G401 (cell line): ENCODE data around the gene PDE8B. TPM values are rescaled to one million over a fixed set of nuclear protein-coding genes. Genes with fewer than 3 reads are reported as not detected.

Experiments used
- DNase-seq: peaks from one replicate; pipeline ENCODE4 v3.0.0-alpha.2; 2015; ENCODE audit warnings: low spot score
- in situ Hi-C: cut with HindIII; loops from 2 replicates; pipeline ENCODE4 v1.10.0; 2016; ENCODE audit warnings: low sequenced_read_pairs, mixed read lengths
- total RNA-seq: library from RNA; depleted of rRNA; stranded (reverse); fragments of >200 nt; shearing (Covaris generic); gene quantifications from 2 replicates; pipeline ENCODE4 v1.2.3, GENCODE V29; 2014

Gene PDE8B
- total RNA-seq, 1 experiment from 2014 or later = 5.6 TPM

- no peak for DNase-seq
Measured at GRCh38 chr5:77418162-77418561, 207.7 kb downstream of the PDE8B start.

GRCh38 chr5:77418601-77419581 lies 208.4 kb downstream of the PDE8B start:
- in situ Hi-C loops = no loop called here

More at GRCh38 chr5:77418162-77418561, 207.7 kb downstream of the PDE8B start:
- in situ Hi-C loops = no loop called here

GRCh38 chr5:77419644-77420582 lies 209.4 kb downstream of the PDE8B start:
- in situ Hi-C loops = no loop called here
- no peak for DNase-seq

More at GRCh38 chr5:77418601-77419581, 208.4 kb downstream of the PDE8B start:
- DNase-seq = no peak

GRCh38 chr5:77420940-77421339 lies 210.5 kb downstream of the PDE8B start:
- DNase-seq = no peak
- in situ Hi-C loops = no loop called here

GRCh38 chr5:77423022-77423750 lies 212.7 kb downstream of the PDE8B start:
- in situ Hi-C loops = no loop called here
- DNase-seq = no peak

GRCh38 chr5:77424921-77425320 lies 214.4 kb downstream of the PDE8B start:
- no peak for DNase-seq
- in situ Hi-C loops = no loop called here

GRCh38 chr5:77425420-77425819 lies 214.9 kb downstream of the PDE8B start:
- no peak for DNase-seq
- in situ Hi-C loops = no loop called here

GRCh38 chr5:77425998-77426659 lies 215.6 kb downstream of the PDE8B start:
- no peak for DNase-seq
- in situ Hi-C loops = no loop called here

GRCh38 chr5:77426670-77427069 lies 216.2 kb downstream of the PDE8B start:
- no peak for DNase-seq
- in situ Hi-C loops = no loop called here

GRCh38 chr5:77427998-77428397 lies 217.5 kb downstream of the PDE8B start:
- no peak for DNase-seq
- in situ Hi-C loops = no loop called here

- in situ Hi-C loops = no loop called here
- DNase-seq = no peak
Measured at GRCh38 chr5:77428526-77428925, 218.0 kb downstream of the PDE8B start.

- DNase-seq = no peak
- in situ Hi-C loops = no loop called here
Measured at GRCh38 chr5:77430726-77431125, 220.2 kb downstream of the PDE8B start.

- no peak for DNase-seq
- in situ Hi-C loops = no loop called here
Measured at GRCh38 chr5:77431286-77431685, 220.8 kb downstream of the PDE8B start.

GRCh38 chr5:77431719-77432118 lies 221.2 kb downstream of the PDE8B start:
- in situ Hi-C loops = no loop called here
- no peak for DNase-seq

GRCh38 chr5:77437194-77437593 lies 226.7 kb downstream of the PDE8B start:
- in situ Hi-C loops = no loop called here
- peak; percentile 57 for DNase-seq

GRCh38 chr5:77438071-77438470 lies 227.6 kb downstream of the PDE8B start:
- in situ Hi-C loops = no loop called here
- DNase-seq = peak; percentile 91

- in situ Hi-C loops = no loop called here
- no peak for DNase-seq
Measured at GRCh38 chr5:77443670-77444069, 233.2 kb downstream of the PDE8B start.

- in situ Hi-C loops = no loop called here
- DNase-seq = no peak
Measured at GRCh38 chr5:77444356-77444755, 233.9 kb downstream of the PDE8B start.

GRCh38 chr5:77448831-77449230 lies 238.4 kb downstream of the PDE8B start:
- in situ Hi-C loops = no loop called here

More at GRCh38 chr5:77448831-77449230, 238.4 kb downstream of the PDE8B start:
- DNase-seq = no peak
